Glutamatergic neuron (in vitro differentiated cells): ENCODE results near the gene CEACAM16. TPM values are rescaled to one million over a fixed set of nuclear protein-coding genes. Genes with fewer than 3 reads are reported as not detected.

ENCODE experiments used
- DNase-seq: peaks from one replicate; pipeline ENCODE4 v3.0.0; 2022
- H3K27ac Mint-ChIP-seq: one replicate; pipeline ENCODE4 v1.8.0; 2020; ENCODE audit warnings: mild to moderate bottlenecking, mixed read lengths, inconsistent platforms; ENCODE audit not compliant: unreplicated experiment
- H3K27me3 Mint-ChIP-seq: one replicate; pipeline ENCODE4 v1.8.0; 2020; ENCODE audit warnings: mild to moderate bottlenecking, moderate library complexity, mixed read lengths, inconsistent platforms; ENCODE audit not compliant: unreplicated experiment
- H3K36me3 Mint-ChIP-seq: one replicate; pipeline ENCODE4 v1.8.0; 2020; ENCODE audit warnings: mild to moderate bottlenecking, mixed read lengths, inconsistent platforms; ENCODE audit not compliant: unreplicated experiment
- H3K4me1 Mint-ChIP-seq: one replicate; pipeline ENCODE4 v1.8.0; 2020; ENCODE audit warnings: mild to moderate bottlenecking, low read depth, mixed read lengths, inconsistent platforms; ENCODE audit not compliant: unreplicated experiment
- H3K4me3 Mint-ChIP-seq: one replicate; pipeline ENCODE4 v1.8.0; 2020; ENCODE audit warnings: mild to moderate bottlenecking, mixed read lengths, inconsistent platforms; ENCODE audit not compliant: unreplicated experiment
- H3K9me3 Mint-ChIP-seq: one replicate; pipeline ENCODE4 v1.8.0; 2020; ENCODE audit warnings: mild to moderate bottlenecking, moderate library complexity, mixed read lengths, inconsistent platforms; ENCODE audit not compliant: unreplicated experiment
- CTCF ChIP-seq: fragments of 200-600 bp; sonication (generic); IDR thresholded peaks from one replicate; pipeline ENCODE4 v1.5.0; 2021; ENCODE audit not compliant: partially characterized antibody, unreplicated experiment
- total RNA-seq: library from RNA; stranded (reverse); fragmentation: NEBNext Ultra II Directional; extraction: Animal tissue kit (Norgen Biotek cat#: 25700); gene quantifications from one replicate; pipeline ENCODE4 v1.2.1, GENCODE V29; 2021; ENCODE audit not compliant: unreplicated experiment

CEACAM16 gene
- total RNA-seq, 1 donor from 2014 or later, result not detected

GRCh38 chr19:44696939-44697669 lies 1.8 kb upstream of the CEACAM16 start:
- no peak for DNase-seq
- Mint-ChIP-seq H3K36me3 (no peaks in the 10 kb centered on the region), H3K4me1 (no peaks in the 10 kb centered on the region), H3K4me3 (no peak overlapping the region), H3K27ac (no peak overlapping the region), H3K27me3 (peaks cover 2% of the 10 kb centered on the region), H3K9me3 (peaks cover 2% of the 10 kb centered on the region)
- no peak for TF ChIP-seq CTCF

DNA sequence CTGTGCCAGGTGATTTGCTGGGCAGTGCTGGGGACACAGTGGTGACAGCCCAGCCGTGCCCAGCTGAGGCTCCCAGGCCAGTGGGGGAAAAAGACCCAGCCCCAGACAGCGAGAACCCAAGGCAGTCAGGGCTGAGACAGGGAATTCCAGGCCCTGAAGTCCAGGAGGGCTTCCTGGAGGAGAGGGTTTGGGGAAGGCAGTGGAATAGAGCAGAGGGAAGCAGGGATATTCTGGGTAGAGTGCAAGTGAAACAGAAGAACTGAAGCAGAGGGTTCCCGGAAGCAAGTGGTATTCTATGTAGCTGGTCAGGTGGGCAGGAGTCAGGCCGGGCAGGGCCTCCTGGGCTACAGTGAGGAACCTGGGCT lies 1.3 kb upstream of the CEACAM16 start:
- TF ChIP-seq CTCF, result no peak
- no peaks in the 10 kb centered on the region for H3K36me3 Mint-ChIP-seq
- DNase-seq, result no peak
- H3K4me3 Mint-ChIP-seq, result no peak overlapping the region
- H3K9me3 Mint-ChIP-seq, result peaks cover 2% of the 10 kb centered on the region
- H3K27me3 Mint-ChIP-seq, result peaks cover 2% of the 10 kb centered on the region
- H3K4me1 Mint-ChIP-seq, result no peaks in the 10 kb centered on the region
- no peak overlapping the region for H3K27ac Mint-ChIP-seq

GRCh38 chr19:44700547-44700946 lies 1.6 kb downstream of the CEACAM16 start:
- no peaks in the 10 kb centered on the region for H3K36me3 Mint-ChIP-seq
- H3K27ac Mint-ChIP-seq, result no peak overlapping the region
- no peak for TF ChIP-seq CTCF
- H3K4me3 Mint-ChIP-seq, result no peak overlapping the region
- H3K9me3 Mint-ChIP-seq, result peaks cover 2% of the 10 kb centered on the region
- no peak for DNase-seq
- no peaks in the 10 kb centered on the region for H3K27me3 Mint-ChIP-seq
- H3K4me1 Mint-ChIP-seq, result no peaks in the 10 kb centered on the region

DNA sequence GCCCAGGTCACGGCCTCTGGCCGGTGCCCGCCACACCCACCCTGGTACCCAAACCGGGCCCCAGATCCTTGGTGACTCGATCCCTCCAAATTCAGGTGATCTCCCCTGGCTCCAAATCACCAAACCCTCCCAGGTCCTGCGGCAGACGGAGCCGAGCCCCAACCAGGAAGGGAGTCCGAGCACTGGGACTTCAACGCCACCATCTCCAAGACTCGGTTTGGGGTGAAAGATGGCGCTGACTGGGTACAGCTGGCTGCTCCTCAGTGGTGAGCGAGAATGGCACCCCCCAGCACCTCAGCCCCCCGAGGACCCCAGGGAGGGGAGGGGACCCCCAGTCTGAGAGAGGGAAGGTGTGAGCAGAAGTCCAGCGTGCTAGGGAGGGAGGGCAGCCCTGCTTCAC lies 2.3 kb downstream of the CEACAM16 start:
- H3K36me3 Mint-ChIP-seq, result no peaks in the 10 kb centered on the region
- no peaks in the 10 kb centered on the region for H3K4me1 Mint-ChIP-seq
- no peak for TF ChIP-seq CTCF
- no peak overlapping the region for H3K27ac Mint-ChIP-seq
- H3K27me3 Mint-ChIP-seq, result peaks cover 2% of the 10 kb centered on the region
- H3K4me3 Mint-ChIP-seq, result no peak overlapping the region
- H3K9me3 Mint-ChIP-seq, result peaks cover 2% of the 10 kb centered on the region
- DNase-seq, result no peak

DNA sequence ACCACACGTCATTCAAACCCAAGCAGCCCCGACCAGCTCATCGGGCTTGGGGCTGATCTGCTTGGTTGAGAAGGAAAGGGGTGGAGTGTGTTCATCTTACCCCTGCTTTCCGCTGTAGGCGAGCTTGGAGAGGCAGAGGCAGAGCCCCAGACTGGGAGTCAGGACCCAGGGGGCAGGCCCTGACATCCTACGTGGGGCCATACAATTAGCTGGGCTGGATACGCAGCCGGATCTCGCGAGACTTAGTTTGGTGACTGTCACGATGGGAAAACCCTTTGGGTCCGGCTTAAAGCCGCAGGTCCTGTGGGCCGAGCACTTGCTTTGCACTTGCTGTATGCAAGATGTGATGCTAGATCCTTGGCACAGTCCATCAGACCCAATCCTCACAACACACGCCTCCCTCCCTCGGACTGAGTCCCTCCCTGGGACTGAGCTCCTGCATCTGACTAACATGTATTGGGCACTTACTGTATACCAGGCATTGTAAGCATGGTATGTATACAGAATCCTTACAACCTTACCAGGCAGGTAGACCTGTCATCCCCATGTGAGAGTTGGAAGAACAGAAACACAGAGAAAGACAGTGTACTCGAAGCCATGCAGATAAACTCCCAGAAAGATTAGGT lies 3.7 kb downstream of the CEACAM16 start:
- Mint-ChIP-seq H3K36me3 (no peaks in the 10 kb centered on the region), H3K27me3 (peaks cover 2% of the 10 kb centered on the region), H3K9me3 (peaks cover 2% of the 10 kb centered on the region), H3K27ac (no peak overlapping the region), H3K4me1 (no peaks in the 10 kb centered on the region), H3K4me3 (no peak overlapping the region)
- DNase-seq, result no peak
- no peak for TF ChIP-seq CTCF
